BLaER1 treated with 17β-estradiol and CSF1 and Interleukin-3, amounts not matched to agents 10 nM and 100 nM (cell line): ENCODE measurements around the gene RHPN2.

Experiments
- H3K27ac ChIP-seq, 11 experiments: shearing (Covaris generic); formaldehyde crosslinking; 2 replicates each; pipeline ENCODE4 v1.8.1; 2022
- H3K27me3 ChIP-seq, 11 experiments: shearing (Covaris generic); formaldehyde crosslinking; 2 replicates each; pipeline ENCODE4 v1.8.1; 2022
- H3K36me3 ChIP-seq, 11 experiments: shearing (Covaris generic); formaldehyde crosslinking; 2 replicates each; pipeline ENCODE4 v1.8.1; 2022
- H3K4me1 ChIP-seq, 10 experiments: shearing (Covaris generic); formaldehyde crosslinking; 2 replicates each; pipeline ENCODE4 v1.8.1; 2022
- H3K4me2 ChIP-seq, 11 experiments: shearing (Covaris generic); formaldehyde crosslinking; 2 replicates each; pipeline ENCODE4 v1.8.1; 2022
- H3K4me3 ChIP-seq, 10 experiments: shearing (Covaris generic); formaldehyde crosslinking; 2 replicates each; pipeline ENCODE4 v1.8.1; 2022
- H3K9ac ChIP-seq, 11 experiments: shearing (Covaris generic); formaldehyde crosslinking; 2 replicates each; pipeline ENCODE4 v1.8.1; 2022
- H3K9me3 ChIP-seq, 11 experiments: shearing (Covaris generic); formaldehyde crosslinking; replicated peaks in 1 of 11; 2 replicates each; pipeline ENCODE4 v1.8.1; 2022
- H4K20me1 ChIP-seq, 11 experiments: shearing (Covaris generic); formaldehyde crosslinking; 2 replicates each; pipeline ENCODE4 v1.8.1; 2022
- Cebpa-rat ChIP-seq, 11 experiments: shearing (Covaris generic); IDR thresholded peaks; 2 replicates each; pipeline ENCODE4 v1.8.1; 2022

The RHPN2 gene

GRCh38 chr19:33064792-33065550, at the start of gene RHPN2:
Gene RHPN2, minus strand, starts transcription at chr19:33064888. Its CDS starts 36 bp downstream, at chr19:33064852.
- peaks cover 27 to 35% (median 29%) of the 10 kb centered on the region in 11 experiments for H3K27me3 ChIP-seq
- H3K4me1 ChIP-seq: peaks cover 5 to 20% (median 15%) of the 10 kb centered on the region in 10 experiments; a peak in 17 of 20 replicates
- H3K4me3 ChIP-seq: peak within 1 kb of the TSS; percentile 34 to 66 (median 50); a peak in 17 of 20 replicates
- peaks cover 0 to 18% (median 4%) of the 10 kb centered on the region in 11 experiments; a peak in 9 of 22 replicates for H4K20me1 ChIP-seq
- no peaks in the 10 kb centered on the region for H3K36me3 ChIP-seq
- peak within 1 kb of the TSS; percentile 56 to 84 (median 75) for H3K4me2 ChIP-seq
- peak within 1 kb of the TSS in 2 of 11 experiments; percentile 29 to 33; a peak in 4 of 22 replicates for H3K9ac ChIP-seq
- no peaks in the 10 kb centered on the region for H3K9me3 ChIP-seq
- no peak for TF ChIP-seq Cebpa-rat (IDR thresholded peaks at IDR 0.05)
- no peak within 1 kb of the TSS for H3K27ac ChIP-seq

- Histone ChIP-seq H4K20me1 (no peaks in the 10 kb centered on the region; a peak in 1 of 22 replicates), H3K36me3 (peaks cover 89 to 100% (median 98%) of the 10 kb centered on the region in 11 experiments), H3K4me2 (no peak overlapping the region), H3K4me1 (no peaks in the 10 kb centered on the region), H3K9me3 (no peaks in the 10 kb centered on the region), H3K9ac (no peak overlapping the region), H3K4me3 (no peak overlapping the region), H3K27me3 (no peaks in the 10 kb centered on the region), H3K27ac (no peak overlapping the region)
- no peak for TF ChIP-seq Cebpa-rat (IDR thresholded peaks at IDR 0.05)
These were observed 49.6 kb upstream of the RHPN2 start for GRCh38 chr19:33114312-33114711.

DNA sequence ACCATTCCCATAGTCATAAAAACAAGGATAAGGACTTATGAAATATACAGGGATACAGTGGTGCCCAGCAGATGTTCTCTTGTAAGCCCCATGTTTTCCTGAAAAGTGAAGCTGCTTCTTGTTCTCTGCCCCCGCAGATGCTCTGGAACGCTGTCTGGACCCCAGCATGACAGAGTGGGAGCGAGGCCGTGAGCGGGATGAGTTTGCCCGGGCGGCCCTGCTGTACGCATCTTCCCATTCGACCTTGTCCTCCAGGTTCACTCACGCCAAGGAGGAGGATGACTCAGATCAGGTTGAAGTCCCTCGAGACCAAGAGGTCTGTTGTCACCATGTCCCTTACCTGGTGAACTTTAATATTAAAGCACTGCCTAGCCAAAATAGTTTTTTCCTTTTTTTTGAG, 46.9 kb upstream of the RHPN2 start:
- Histone ChIP-seq H3K9ac (no peak overlapping the region), H3K9me3 (no peaks in the 10 kb centered on the region), H3K36me3 (peaks cover 91 to 100% (median 99%) of the 10 kb centered on the region in 11 experiments), H3K4me1 (no peaks in the 10 kb centered on the region), H3K27me3 (no peaks in the 10 kb centered on the region), H3K4me2 (no peak overlapping the region), H3K27ac (no peak overlapping the region), H3K4me3 (no peak overlapping the region), H4K20me1 (no peaks in the 10 kb centered on the region; a peak in 1 of 22 replicates)
- TF ChIP-seq Cebpa-rat (IDR thresholded peaks at IDR 0.05): no peak

- no peaks in the 10 kb centered on the region for H3K9me3 ChIP-seq
- H4K20me1 ChIP-seq: no peaks in the 10 kb centered on the region; a peak in 1 of 22 replicates
- H3K9ac ChIP-seq: no peak overlapping the region
- H3K27me3 ChIP-seq: no peaks in the 10 kb centered on the region
- no peak for TF ChIP-seq Cebpa-rat (IDR thresholded peaks at IDR 0.05)
- H3K4me3 ChIP-seq: no peak overlapping the region
- H3K27ac ChIP-seq: no peak overlapping the region
- peaks cover 90 to 100% (median 96%) of the 10 kb centered on the region in 11 experiments for H3K36me3 ChIP-seq
- no peak overlapping the region for H3K4me2 ChIP-seq
- no peaks in the 10 kb centered on the region for H3K4me1 ChIP-seq
These were observed 45.6 kb upstream of the RHPN2 start for GRCh38 chr19:33110137-33110910.

GRCh38 chr19:33108161-33108560, 43.5 kb upstream of the RHPN2 start:
- Histone ChIP-seq H3K4me2 (no peak overlapping the region), H4K20me1 (no peaks in the 10 kb centered on the region; a peak in 2 of 22 replicates), H3K9ac (no peak overlapping the region), H3K27me3 (no peaks in the 10 kb centered on the region), H3K27ac (no peak overlapping the region), H3K4me3 (no peak overlapping the region), H3K4me1 (no peaks in the 10 kb centered on the region), H3K9me3 (no peaks in the 10 kb centered on the region), H3K36me3 (peaks cover 87 to 97% (median 92%) of the 10 kb centered on the region in 11 experiments)
- TF ChIP-seq Cebpa-rat (IDR thresholded peaks at IDR 0.05): no peak

- no peak overlapping the region for H3K27ac ChIP-seq
- no peak for TF ChIP-seq Cebpa-rat (IDR thresholded peaks at IDR 0.05)
- H3K9me3 ChIP-seq: no peaks in the 10 kb centered on the region
- peaks cover 0 to 5% (median 0%) of the 10 kb centered on the region in 10 experiments; a peak in 1 of 20 replicates for H3K4me1 ChIP-seq
- no peak overlapping the region for H3K4me3 ChIP-seq
- no peak overlapping the region for H3K9ac ChIP-seq
- peaks cover 0 to 6% (median 0%) of the 10 kb centered on the region in 11 experiments; a peak in 2 of 22 replicates for H4K20me1 ChIP-seq
- no peak overlapping the region for H3K4me2 ChIP-seq
- H3K36me3 ChIP-seq: peaks cover 80 to 95% (median 86%) of the 10 kb centered on the region in 11 experiments
- no peaks in the 10 kb centered on the region for H3K27me3 ChIP-seq
These were observed 38.2 kb upstream of the RHPN2 start for GRCh38 chr19:33102893-33103292.

DNA sequence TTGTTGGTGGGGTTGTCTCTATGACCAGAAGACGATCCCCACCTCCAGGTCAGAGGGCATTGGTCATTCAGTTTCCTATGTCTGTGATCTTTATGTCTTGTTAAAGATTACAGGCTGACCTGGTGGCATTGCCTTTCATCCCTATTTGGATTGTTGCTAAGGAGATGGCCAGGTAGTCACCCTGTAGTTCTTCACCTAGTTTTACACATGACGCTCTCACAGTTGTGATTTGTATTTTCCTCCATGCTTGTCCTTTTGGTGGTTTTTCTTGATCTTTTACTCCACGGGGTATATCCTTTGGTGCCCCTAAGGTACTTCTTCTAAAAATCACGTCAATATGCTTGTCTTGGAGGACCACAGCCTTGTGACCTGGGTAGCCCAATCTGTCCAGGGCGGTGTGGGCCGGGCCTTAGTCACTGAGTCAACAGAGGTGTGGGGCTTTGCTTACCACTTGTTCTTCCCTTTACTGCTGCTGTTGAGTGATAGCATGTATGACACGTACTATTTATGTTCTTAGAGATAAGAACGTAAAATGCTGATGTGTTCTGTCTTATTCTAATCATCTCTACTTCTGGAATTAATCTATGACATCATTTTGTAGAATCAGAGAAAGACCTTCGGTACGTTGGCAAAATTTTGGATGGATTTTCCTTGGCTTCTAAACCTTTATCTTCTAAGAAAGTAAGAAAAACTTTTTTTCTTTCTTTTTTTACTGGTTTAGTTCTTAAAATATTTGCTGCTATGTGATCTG, 36.4 kb upstream of the RHPN2 start:
- H3K36me3 ChIP-seq: peaks cover 77 to 95% (median 85%) of the 10 kb centered on the region in 11 experiments
- H3K4me2 ChIP-seq: no peak overlapping the region
- no peak overlapping the region for H3K9ac ChIP-seq
- H4K20me1 ChIP-seq: peaks cover 0 to 6% (median 0%) of the 10 kb centered on the region in 11 experiments; a peak in 3 of 22 replicates
- no peak for TF ChIP-seq Cebpa-rat (IDR thresholded peaks at IDR 0.05)
- H3K27ac ChIP-seq: no peak overlapping the region
- peaks cover 0 to 5% (median 0%) of the 10 kb centered on the region in 10 experiments; a peak in 1 of 20 replicates for H3K4me1 ChIP-seq
- H3K27me3 ChIP-seq: no peaks in the 10 kb centered on the region
- H3K4me3 ChIP-seq: no peak overlapping the region
- H3K9me3 ChIP-seq: no peaks in the 10 kb centered on the region

DNA sequence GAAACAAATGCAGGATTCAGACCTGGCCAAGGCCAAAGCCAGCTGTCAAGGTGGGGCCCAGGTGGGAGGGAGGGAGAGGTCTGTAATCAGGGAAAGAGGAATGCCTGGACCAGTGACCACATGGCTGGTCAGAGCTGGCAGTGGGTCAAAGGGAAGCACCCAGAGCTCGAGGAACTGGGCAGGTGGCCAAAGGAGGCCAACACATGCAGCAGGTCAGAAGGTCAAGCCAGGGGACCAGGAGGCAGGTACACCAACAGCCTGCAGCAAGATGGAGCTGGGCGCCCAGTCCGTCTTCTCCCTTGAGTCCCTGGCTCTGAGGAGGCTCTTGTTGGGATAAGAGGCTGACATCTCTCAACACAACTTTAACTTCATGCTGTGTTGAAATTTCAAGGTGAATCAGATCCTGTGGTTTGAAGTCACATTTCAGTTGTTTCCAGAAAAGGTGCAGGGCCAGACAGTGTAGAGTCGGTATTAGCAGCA, 33.4 kb upstream of the RHPN2 start:
- Histone ChIP-seq H3K4me2 (no peak overlapping the region), H3K27ac (no peak overlapping the region), H3K4me3 (no peak overlapping the region), H3K4me1 (peaks cover 0 to 5% (median 0%) of the 10 kb centered on the region in 10 experiments; a peak in 1 of 20 replicates), H3K36me3 (peaks cover 86 to 99% (median 92%) of the 10 kb centered on the region in 11 experiments), H4K20me1 (peaks cover 0 to 7% (median 0%) of the 10 kb centered on the region in 11 experiments; a peak in 3 of 22 replicates), H3K9me3 (no peaks in the 10 kb centered on the region), H3K27me3 (no peaks in the 10 kb centered on the region), H3K9ac (no peak overlapping the region)
- TF ChIP-seq Cebpa-rat (IDR thresholded peaks at IDR 0.05): no peak
